DND-41 (cell line): ENCODE results near the gene TP63.

Experiments
- ATAC-seq: fragments of 200-7000 bp; cut with Tn5 transposase; 3 replicates; pipeline ENCODE4 v1.9.1; 2021; ENCODE audit warnings: low read depth; ENCODE audit not compliant: insufficient read depth
- DNase-seq: peaks from one replicate; pipeline ENCODE4 v3.0.0-alpha.2; 2020
- H2AFZ ChIP-seq: 2 replicates; pipeline ENCODE4 v1.6.0; 2012; ENCODE audit warnings: low read depth, low read length
- H3K27ac ChIP-seq: 2 replicates; pipeline ENCODE4 v1.5.1; 2012; ENCODE audit warnings: low read length, inconsistent platforms
- H3K27me3 ChIP-seq: fragments of 200-600 bp; sonication (generic); 2 replicates; pipeline ENCODE4 v1.6.0; 2012; ENCODE audit warnings: low read length, mild to moderate bottlenecking, inconsistent platforms; ENCODE audit not compliant: insufficient read depth, poor library complexity
- H3K36me3 ChIP-seq: 2 replicates; pipeline ENCODE4 v1.5.1; 2012; ENCODE audit warnings: low read length, inconsistent platforms; ENCODE audit not compliant: insufficient read depth
- H3K4me1 ChIP-seq: 2 replicates; pipeline ENCODE4 v1.5.1; 2012; ENCODE audit warnings: mild to moderate bottlenecking, low read length; ENCODE audit not compliant: insufficient read depth
- H3K4me2 ChIP-seq: 2 replicates; pipeline ENCODE4 v1.6.0; 2012; ENCODE audit warnings: mild to moderate bottlenecking, moderate library complexity, low read length, inconsistent platforms; ENCODE audit not compliant: insufficient read depth
- H3K4me3 ChIP-seq, 2 experiments: fragments of 200-600 bp in 1 of 2; shearing (Covaris generic) in 1 of 2; 2 replicates each; pipeline ENCODE4 v1.5.1; 2012 to 2016; ENCODE audit warnings: inconsistent platforms in 2 of 2, low read length in 2 of 2, mild to moderate bottlenecking in 2 of 2, low read depth in 1 of 2, moderate library complexity in 1 of 2
- H3K79me2 ChIP-seq: 2 replicates; pipeline ENCODE4 v1.6.0; 2012; ENCODE audit warnings: low read length, inconsistent platforms; ENCODE audit not compliant: insufficient read depth
- H3K9ac ChIP-seq: 2 replicates; pipeline ENCODE4 v1.6.0; 2012; ENCODE audit warnings: low read depth, mild to moderate bottlenecking, inconsistent platforms, low read length, moderate library complexity
- H3K9me3 ChIP-seq: 2 replicates; pipeline ENCODE4 v1.5.1; 2012; ENCODE audit warnings: low read length, moderate library complexity, mild to moderate bottlenecking, inconsistent platforms; ENCODE audit not compliant: insufficient read depth, severe bottlenecking
- H4K20me1 ChIP-seq: 2 replicates; pipeline ENCODE4 v1.6.0; 2012; ENCODE audit warnings: low read length; ENCODE audit not compliant: insufficient read depth
- EZH2 ChIP-seq: IDR thresholded peaks from 3 replicates; pipeline ENCODE4 v1.6.1; 2012; ENCODE audit warnings: borderline replicate concordance, low read depth, mild to moderate bottlenecking, moderate library complexity, low read length, inconsistent platforms; ENCODE audit not compliant: severe bottlenecking
- TF ChIP-seq, protein P1 (sequence below): IDR thresholded peaks from 2 replicates; pipeline ENCODE4 v1.5.1; 2012; ENCODE audit warnings: borderline replicate concordance, low read length, moderate library complexity, mild to moderate bottlenecking; ENCODE audit not compliant: poor library complexity, severe bottlenecking; ENCODE audit errors: extremely low read depth

Gene TP63

DNA sequence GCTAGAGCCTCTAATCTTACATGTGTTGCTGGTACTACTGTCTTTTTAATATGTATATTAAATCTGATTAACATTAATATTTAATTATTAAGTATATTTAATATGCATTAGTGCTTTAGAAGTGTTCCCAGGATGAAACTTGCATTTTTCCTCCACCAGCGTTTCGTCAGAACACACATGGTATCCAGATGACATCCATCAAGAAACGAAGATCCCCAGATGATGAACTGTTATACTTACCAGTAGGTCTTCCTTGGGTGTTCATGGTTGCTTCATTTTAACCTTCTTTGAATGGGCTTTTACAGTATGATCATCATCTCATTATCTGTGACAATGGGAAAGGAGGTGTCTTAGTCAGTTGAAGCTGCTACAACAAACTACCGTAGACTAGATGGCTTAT, 238.0 kb downstream of the TP63 start:
- ATAC-seq (no peak), DNase-seq (no peak)
- Histone ChIP-seq H2AFZ (no peak overlapping the region), H3K27ac (no peak overlapping the region), H3K4me1 (no peaks in the 10 kb centered on the region), H3K27me3 (no peaks in the 10 kb centered on the region), H3K9me3 (no peaks in the 10 kb centered on the region), H3K36me3 (no peaks in the 10 kb centered on the region), H3K4me2 (no peak overlapping the region), H3K4me3 (no peak overlapping the region), H3K79me2 (no peaks in the 10 kb centered on the region), H3K9ac (no peak overlapping the region), H4K20me1 (no peaks in the 10 kb centered on the region)
- TF ChIP-seq, protein P1, sequence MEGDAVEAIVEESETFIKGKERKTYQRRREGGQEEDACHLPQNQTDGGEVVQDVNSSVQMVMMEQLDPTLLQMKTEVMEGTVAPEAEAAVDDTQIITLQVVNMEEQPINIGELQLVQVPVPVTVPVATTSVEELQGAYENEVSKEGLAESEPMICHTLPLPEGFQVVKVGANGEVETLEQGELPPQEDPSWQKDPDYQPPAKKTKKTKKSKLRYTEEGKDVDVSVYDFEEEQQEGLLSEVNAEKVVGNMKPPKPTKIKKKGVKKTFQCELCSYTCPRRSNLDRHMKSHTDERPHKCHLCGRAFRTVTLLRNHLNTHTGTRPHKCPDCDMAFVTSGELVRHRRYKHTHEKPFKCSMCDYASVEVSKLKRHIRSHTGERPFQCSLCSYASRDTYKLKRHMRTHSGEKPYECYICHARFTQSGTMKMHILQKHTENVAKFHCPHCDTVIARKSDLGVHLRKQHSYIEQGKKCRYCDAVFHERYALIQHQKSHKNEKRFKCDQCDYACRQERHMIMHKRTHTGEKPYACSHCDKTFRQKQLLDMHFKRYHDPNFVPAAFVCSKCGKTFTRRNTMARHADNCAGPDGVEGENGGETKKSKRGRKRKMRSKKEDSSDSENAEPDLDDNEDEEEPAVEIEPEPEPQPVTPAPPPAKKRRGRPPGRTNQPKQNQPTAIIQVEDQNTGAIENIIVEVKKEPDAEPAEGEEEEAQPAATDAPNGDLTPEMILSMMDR, result no peak
- no peak for TF ChIP-seq EZH2

DNA sequence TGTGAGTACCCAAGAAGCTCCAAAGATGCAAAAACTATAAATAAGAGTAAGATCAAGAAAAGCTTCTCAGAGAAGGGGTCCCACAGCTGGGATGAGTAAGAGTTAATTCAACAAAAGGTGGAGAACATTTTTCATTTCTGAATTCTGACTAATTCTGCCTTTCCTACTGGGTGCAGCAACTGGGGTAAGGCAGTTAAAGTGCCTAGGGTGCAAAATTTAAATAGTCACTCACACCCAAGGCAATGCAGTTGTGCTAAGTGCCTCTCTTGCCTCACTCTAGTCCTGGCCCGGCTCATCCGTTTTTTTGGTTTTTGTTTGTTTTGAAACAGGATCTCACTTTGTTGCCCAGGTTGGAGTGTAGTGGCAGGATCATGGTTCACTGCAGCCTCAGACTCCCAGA, 240.2 kb downstream of the TP63 start:
- DNase-seq (no peak), ATAC-seq (no peak)
- Histone ChIP-seq H3K79me2 (no peaks in the 10 kb centered on the region), H3K36me3 (no peaks in the 10 kb centered on the region), H3K4me3 (no peak overlapping the region), H4K20me1 (no peaks in the 10 kb centered on the region), H3K27ac (no peak overlapping the region), H3K27me3 (no peaks in the 10 kb centered on the region), H3K4me1 (no peaks in the 10 kb centered on the region), H3K9me3 (no peaks in the 10 kb centered on the region), H3K9ac (no peak overlapping the region), H2AFZ (no peak overlapping the region), H3K4me2 (no peak overlapping the region)
- TF ChIP-seq, protein P1, result no peak

DNA sequence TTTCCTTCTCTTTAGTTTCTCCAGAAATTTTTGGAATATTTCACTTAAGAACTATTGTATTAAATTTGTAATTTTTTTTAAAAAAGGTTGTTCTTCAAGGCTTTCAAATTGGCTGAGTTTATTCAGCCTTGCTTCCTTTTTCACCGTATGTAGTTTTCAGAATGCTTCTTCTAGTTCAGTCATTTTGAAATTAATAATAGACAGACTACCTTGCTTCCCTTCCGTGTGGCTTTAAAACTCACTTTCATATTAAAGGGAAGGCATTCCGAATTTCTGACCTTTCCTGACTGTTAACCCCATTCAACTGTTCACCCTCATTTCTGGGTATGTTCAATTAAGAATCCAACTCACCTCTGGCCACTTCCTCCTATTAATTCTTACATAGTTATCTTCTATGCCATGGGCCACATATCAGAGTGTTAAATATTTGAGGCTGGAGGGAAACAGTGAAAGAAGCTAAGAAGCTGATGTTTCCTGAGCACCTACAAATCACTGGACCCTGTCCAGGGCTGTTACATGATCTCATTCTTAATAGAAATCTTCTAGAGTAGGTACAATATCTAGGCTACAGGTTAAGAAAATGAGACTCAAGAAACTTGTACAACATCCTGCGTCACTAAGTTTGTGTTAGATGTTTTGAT, 252.0 kb downstream of the TP63 start:
- Histone ChIP-seq H3K9me3 (no peaks in the 10 kb centered on the region), H3K27me3 (peaks cover 3% of the 10 kb centered on the region), H3K36me3 (no peaks in the 10 kb centered on the region), H3K4me2 (no peak overlapping the region), H3K79me2 (no peaks in the 10 kb centered on the region), H3K27ac (no peak overlapping the region), H2AFZ (no peak overlapping the region), H3K9ac (no peak overlapping the region), H3K4me1 (no peaks in the 10 kb centered on the region), H3K4me3 (no peak overlapping the region), H4K20me1 (no peaks in the 10 kb centered on the region)
- DNase-seq (no peak), ATAC-seq (no peak)
- TF ChIP-seq, protein P1, result no peak

DNA sequence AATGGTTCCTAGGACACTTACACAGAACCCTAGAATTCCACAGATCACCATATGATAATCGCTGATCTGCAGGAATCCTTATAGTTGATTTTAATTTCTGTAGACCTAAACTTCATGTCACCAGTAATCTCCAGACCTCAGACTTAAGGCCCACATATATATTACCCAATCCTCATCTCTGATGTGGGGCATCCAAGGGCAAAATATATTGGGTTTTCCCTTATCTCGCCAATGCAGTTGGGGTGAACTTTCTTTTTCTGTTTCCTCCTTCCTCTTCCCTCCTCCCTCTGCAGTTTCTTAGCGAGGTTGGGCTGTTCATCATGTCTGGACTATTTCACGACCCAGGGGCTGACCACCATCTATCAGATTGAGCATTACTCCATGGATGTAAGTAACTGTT, 259.3 kb downstream of the TP63 start:
- no peak overlapping the region for H3K4me3 ChIP-seq
- H3K27me3 ChIP-seq, result no peaks in the 10 kb centered on the region
- no peak overlapping the region for H2AFZ ChIP-seq
- no peaks in the 10 kb centered on the region for H3K4me1 ChIP-seq
- DNase-seq, result no peak
- H4K20me1 ChIP-seq, result no peaks in the 10 kb centered on the region
- no peak for TF ChIP-seq EZH2
- no peak overlapping the region for H3K9ac ChIP-seq
- ATAC-seq, result no peak
- H3K4me2 ChIP-seq, result no peak overlapping the region
- no peaks in the 10 kb centered on the region for H3K36me3 ChIP-seq
- no peaks in the 10 kb centered on the region for H3K9me3 ChIP-seq
- H3K79me2 ChIP-seq, result no peaks in the 10 kb centered on the region
- no peak overlapping the region for H3K27ac ChIP-seq
